GM12878 (cell line): Measurements from ENCODE around the gene PCDHGA1. TPM values are rescaled to one million over a fixed set of nuclear protein-coding genes. Genes with fewer than 3 reads are reported as not detected.

Experiments
- ATAC-seq: fragments of 200-7000 bp; cut with Tn5 transposase; 3 replicates; pipeline ENCODE4 v1.9.1; 2020; ENCODE audit warnings: mild to moderate bottlenecking, moderate library complexity
- BruUV-seq: library from RNA; stranded (reverse); fragments of 400-500 nt; replicated peaks from 2 replicates; lab custom pipeline; 2021; lab: Mats Ljungman, UMichigan
- CTCF ChIA-PET: fragments of 300-600 bp; sonication (Branson Sonifier 250); formaldehyde crosslinking; extraction: SDS; loops from one replicate; lab custom pipeline; 2021; ENCODE audit warnings: inconsistent platforms; lab: Yijun Ruan, JAX
- POLR2A ChIA-PET: fragments of 350-600 bp; formaldehyde crosslinking; extraction: SDS; loops from one replicate; lab custom pipeline; 2021; ENCODE audit warnings: inconsistent platforms; lab: Charles Lee
- RAD21 ChIA-PET: fragments of 300-600 bp; sonication (Branson Sonifier 250); formaldehyde crosslinking; loops from one replicate; lab custom pipeline; 2023; ENCODE audit warnings: antibody characterized with exemption; ENCODE audit not compliant: unreplicated experiment; lab: Charles Lee
- SMC1A ChIA-PET: fragments of 300-600 bp; sonication (Branson Sonifier 250); formaldehyde crosslinking; loops from one replicate; lab custom pipeline; 2023; ENCODE audit not compliant: unreplicated experiment, uncharacterized antibody; lab: Charles Lee
- DNase-seq: peaks from one replicate; pipeline ENCODE4 v3.0.0-alpha.2; 2011; ENCODE audit warnings: low read depth, low spot score
- FAIRE-seq: peaks from 3 replicates; lab custom pipeline; 2011; peaks lifted over from hg19 to GRCh38; lab: Jason Lieb, UNC
- H2AFZ ChIP-seq: 2 replicates; pipeline ENCODE4 v1.6.0; 2011; ENCODE audit warnings: low read depth, low read length, control low read depth; ENCODE audit not compliant: control insufficient read depth
- H3K27ac ChIP-seq: 2 replicates; pipeline ENCODE4 v1.5.1; 2011; ENCODE audit warnings: control low read depth; ENCODE audit not compliant: control insufficient read depth, insufficient read depth
- H3K27me3 ChIP-seq, 2 experiments: replicated peaks in 1 of 2; 2 replicates each; pipeline versions ENCODE4 v1.6.0 to v1.6.1; 2011; ENCODE audit warnings: low read length in 1 of 2; ENCODE audit not compliant: control insufficient read depth in 2 of 2, insufficient read depth in 2 of 2
- H3K36me3 ChIP-seq, 2 experiments: 2 replicates each; pipeline ENCODE4 v1.5.1; 2011; ENCODE audit warnings: low read length in 1 of 2; ENCODE audit not compliant: control insufficient read depth in 2 of 2, insufficient read depth in 2 of 2
- H3K4me1 ChIP-seq: 2 replicates; pipeline ENCODE4 v1.6.1; 2011; ENCODE audit warnings: mild to moderate bottlenecking, low read length, moderate library complexity, mixed read lengths; ENCODE audit not compliant: control insufficient read depth, insufficient read depth
- H3K4me2 ChIP-seq: 2 replicates; pipeline ENCODE4 v1.6.0; 2011; ENCODE audit warnings: control low read depth; ENCODE audit not compliant: control insufficient read depth, insufficient read depth
- H3K4me3 ChIP-seq: fragments of 200-600 bp; sonication (generic); 2 replicates; pipeline ENCODE4 v1.5.1; 2016
- H3K79me2 ChIP-seq: 2 replicates; pipeline ENCODE4 v1.6.0; 2011; ENCODE audit warnings: low read length; ENCODE audit not compliant: control insufficient read depth, insufficient read depth
- H3K9ac ChIP-seq: 2 replicates; pipeline ENCODE4 v1.8.0; 2011; ENCODE audit warnings: low read length, control low read depth, mixed read lengths; ENCODE audit not compliant: control insufficient read depth, insufficient read depth
- H3K9me3 ChIP-seq: replicated peaks from 3 replicates; pipeline ENCODE4 v1.5.1; 2011; ENCODE audit warnings: mild to moderate bottlenecking, low read length; ENCODE audit not compliant: control insufficient read depth, insufficient read depth
- H4K20me1 ChIP-seq: 2 replicates; pipeline ENCODE4 v1.6.0; 2011; ENCODE audit not compliant: control insufficient read depth, insufficient read depth
- BRCA1 ChIP-seq: IDR thresholded peaks from 2 replicates; pipeline ENCODE4 v1.6.1; 2011; ENCODE audit warnings: low read depth, low read length, improper control_type of control experiment
- ZNF687 ChIP-seq: fragments of 450-650 bp; IDR thresholded peaks from 2 replicates; pipeline ENCODE4 v1.6.1; 2017; ENCODE audit warnings: mild to moderate bottlenecking, moderate library complexity
- WGBS: methylation state at CpG from one replicate; pipeline ENCODE4 v1.1.6; 2016; ENCODE audit warnings: low lambda C conversion rate; ENCODE audit not compliant: insufficient replicate concordance, insufficient coverage; ENCODE audit errors: missing lambda C conversion rate; 5-methylcytosine and 5-hydroxymethylcytosine counted together
- in situ Hi-C: fragments of 300-500 bp; cut with MboI; formaldehyde crosslinking; loops from 9 replicates; pipeline ENCODE4 v1.14.3; 2018; ENCODE audit warnings: mixed read lengths
- intact Hi-C: fragments of 100-400 bp; cut with micrococcal nuclease; formaldehyde crosslinking; loops from one replicate; pipeline ENCODE4 v1.14.2; 2022; ENCODE audit not compliant: unreplicated experiment
- polyA plus RNA-seq, 11 experiments: library from polyadenylated mRNA; depleted of rRNA in 4 of 11; unstranded in 6 of 11; stranded (reverse) in 5 of 11; fragments of >200 nt; fragmentation: Nextera tagmentation in 4 of 11; fragmentation: Illumina TruSeq in 1 of 11; extraction: Ambion mirVana in 4 of 11; extraction: Trizol in 1 of 11; gene quantifications; 1 replicate in 1 of 11; 2 replicates in 10 of 11; pipeline versions ENCODE4 v1.2.1 to v1.2.3, GENCODE V29; 2011 to 2016; ENCODE audit warnings: inconsistent platforms in 2 of 11, missing spikeins in 2 of 11, low read depth in 1 of 11
- total RNA-seq, 4 experiments: library from RNA; depleted of rRNA in 3 of 4; stranded (reverse); fragments of >200 nt in 3 of 4; fragmentation: Illumina TruSeq in 1 of 4; extraction: Trizol in 1 of 4; gene quantifications; 2 replicates each; pipeline versions ENCODE4 v1.2.1 to v1.2.3, GENCODE V29; 2013 to 2021

PCDHGA1 gene
- total and polyA plus RNA-seq, 10 of the 15 experiments (the other 5 are each of a cell fraction or from before 2014, with no cell fraction given) = 0.02 to 0.51 (median 0.19) TPM; not detected in 3

- no peaks in the 10 kb centered on the region for H4K20me1 ChIP-seq
- H3K9me3 ChIP-seq = no peaks in the 10 kb centered on the region
- ChIA-PET SMC1A (interaction anchor here (1.2 to 10.8 kb wide), 7 partner anchors 14 to 99 kb away, joined by 3 to 176 read pairs (median 6); partner anchors contain the start of genes PCDHGA10, PCDHGA12 and PCDHGC3), RAD21 (interaction anchor here (0.6 to 11.6 kb wide), 9 partner anchors 11 to 94 kb away, joined by 3 to 109 read pairs (median 11); partner anchors contain the start of genes PCDHGA11, PCDHGA12, PCDHGB7 and PCDHGC3), CTCF (interaction anchor here (0.5 to 11.9 kb wide), 23 partner anchors 9 to 571 kb away, joined by 3 to 213 read pairs (median 9); partner anchors contain the start of genes PCDHGA10, PCDHGA11, PCDHGA12 and PCDHGB7), POLR2A (interaction anchor here (1.2 kb wide), 1 partner anchor 10 kb away, joined by 4 read pairs; no protein-coding TSS in a partner anchor)
- peak overlapping the region; percentile 21 for H3K9ac ChIP-seq
- ATAC-seq (no peak), DNase-seq (no peak), FAIRE-seq (no peak)
- H3K79me2 ChIP-seq = peaks cover 15% of the 10 kb centered on the region
- H2AFZ ChIP-seq = no peak overlapping the region
- H3K4me2 ChIP-seq = peak overlapping the region; percentile 89
- WGBS = 25% methylated on average over 4 of the region's 4 CpGs
- intact Hi-C loops = loop anchor here (1.0 to 5.0 kb wide), 3 partner anchors 82 to 125 kb away; partner anchors contain the start of genes HDAC3, PCDHGA11, PCDHGA12 and RELL2
- peaks cover 82% of the 10 kb centered on the region for H3K4me1 ChIP-seq
- 0 out of 2 replicates have a peak, but pooled peaks have one; percentile 16 for TF ChIP-seq BRCA1
- TF ChIP-seq ZNF687 = no peak
- in situ Hi-C loops = no loop called here
- peak overlapping the region; percentile 90 for H3K27ac ChIP-seq
- H3K36me3 ChIP-seq = peaks cover 6 to 7% of the 10 kb centered on the region in 2 experiments
- H3K4me3 ChIP-seq = no peak overlapping the region
- no TSS peak for BruUV-seq
- no peaks in the 10 kb centered on the region for H3K27me3 ChIP-seq
Measured at GRCh38 chr5:141511771-141512325, 181.5 kb downstream of the PCDHGA1 start.
